C4-2B (cell line): Measurements from ENCODE around the gene RFC2.
"Not testable (repeated sequence)": the region's sequence is repeated elsewhere in the genome, so short reads cannot be mapped to it uniquely, and the experiment has no call there.

Experiments
- H3K27ac ChIP-seq: fragments of 450-650 bp; 2 replicates; pipeline ENCODE4 v1.5.1; 2017
- ZFX ChIP-seq: fragments of 450-650 bp; IDR thresholded peaks from 2 replicates; pipeline ENCODE4 v1.6.1; 2017
- TF ChIP-seq, protein P1 (sequence below): fragments of 450-650 bp; conservative IDR thresholded peaks from 2 replicates; pipeline ENCODE4 v1.5.1; 2017; ENCODE audit warnings: mild to moderate bottlenecking

The RFC2 gene

DNA sequence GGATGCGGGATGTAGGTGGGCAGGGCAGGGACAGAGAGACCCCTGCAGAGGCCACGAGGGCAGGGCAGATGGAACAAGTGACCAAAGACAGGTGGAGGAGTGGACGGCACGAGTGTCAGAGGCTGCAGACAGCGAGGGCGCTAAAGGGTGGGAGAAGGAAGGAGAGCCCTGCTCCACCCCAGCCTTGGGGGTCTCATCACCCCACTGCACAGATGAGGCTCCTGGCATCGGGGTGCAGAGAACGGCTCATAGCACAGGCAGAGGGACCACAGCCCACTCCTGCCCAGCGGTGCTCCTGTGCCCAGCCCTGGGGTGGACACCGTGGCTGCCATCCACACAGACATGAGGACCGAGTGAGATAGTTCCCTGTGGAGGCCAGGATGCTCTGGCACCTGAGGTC is 46.6 kb downstream of the RFC2 start:
- TF ChIP-seq ZFX = no peak
- TF ChIP-seq, protein P1, sequence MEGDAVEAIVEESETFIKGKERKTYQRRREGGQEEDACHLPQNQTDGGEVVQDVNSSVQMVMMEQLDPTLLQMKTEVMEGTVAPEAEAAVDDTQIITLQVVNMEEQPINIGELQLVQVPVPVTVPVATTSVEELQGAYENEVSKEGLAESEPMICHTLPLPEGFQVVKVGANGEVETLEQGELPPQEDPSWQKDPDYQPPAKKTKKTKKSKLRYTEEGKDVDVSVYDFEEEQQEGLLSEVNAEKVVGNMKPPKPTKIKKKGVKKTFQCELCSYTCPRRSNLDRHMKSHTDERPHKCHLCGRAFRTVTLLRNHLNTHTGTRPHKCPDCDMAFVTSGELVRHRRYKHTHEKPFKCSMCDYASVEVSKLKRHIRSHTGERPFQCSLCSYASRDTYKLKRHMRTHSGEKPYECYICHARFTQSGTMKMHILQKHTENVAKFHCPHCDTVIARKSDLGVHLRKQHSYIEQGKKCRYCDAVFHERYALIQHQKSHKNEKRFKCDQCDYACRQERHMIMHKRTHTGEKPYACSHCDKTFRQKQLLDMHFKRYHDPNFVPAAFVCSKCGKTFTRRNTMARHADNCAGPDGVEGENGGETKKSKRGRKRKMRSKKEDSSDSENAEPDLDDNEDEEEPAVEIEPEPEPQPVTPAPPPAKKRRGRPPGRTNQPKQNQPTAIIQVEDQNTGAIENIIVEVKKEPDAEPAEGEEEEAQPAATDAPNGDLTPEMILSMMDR = no peak
- no peak overlapping the region for H3K27ac ChIP-seq

DNA sequence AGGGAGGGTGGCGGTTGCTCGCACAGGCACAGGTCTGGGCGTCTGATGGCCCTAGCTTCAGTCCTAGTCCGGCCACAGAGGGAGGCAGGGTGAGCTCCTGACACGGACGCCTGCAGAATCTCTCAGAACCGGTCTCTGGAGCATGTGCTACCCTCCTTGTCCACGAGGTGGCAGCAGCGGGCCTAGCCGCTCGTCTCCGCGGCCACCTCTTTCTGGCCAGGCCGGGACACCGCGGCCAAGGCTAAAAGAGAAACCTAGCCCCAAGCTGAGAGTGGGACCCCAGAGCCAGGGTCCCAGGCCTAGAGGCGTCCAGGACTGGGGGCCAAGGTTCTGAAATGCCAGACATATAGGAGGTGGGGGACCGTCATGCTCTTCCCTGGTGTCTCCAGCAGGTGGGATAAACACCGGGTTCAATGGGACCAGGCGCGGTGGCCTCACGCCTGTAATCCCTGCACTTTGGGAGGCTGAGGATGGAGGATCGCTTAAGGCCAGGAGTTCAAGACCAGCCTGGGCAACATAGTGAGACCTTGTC is 47.5 kb downstream of the RFC2 start:
- no peak overlapping the region for H3K27ac ChIP-seq
- TF ChIP-seq ZFX = no peak
- TF ChIP-seq, protein P1 = peak; percentile 100

DNA sequence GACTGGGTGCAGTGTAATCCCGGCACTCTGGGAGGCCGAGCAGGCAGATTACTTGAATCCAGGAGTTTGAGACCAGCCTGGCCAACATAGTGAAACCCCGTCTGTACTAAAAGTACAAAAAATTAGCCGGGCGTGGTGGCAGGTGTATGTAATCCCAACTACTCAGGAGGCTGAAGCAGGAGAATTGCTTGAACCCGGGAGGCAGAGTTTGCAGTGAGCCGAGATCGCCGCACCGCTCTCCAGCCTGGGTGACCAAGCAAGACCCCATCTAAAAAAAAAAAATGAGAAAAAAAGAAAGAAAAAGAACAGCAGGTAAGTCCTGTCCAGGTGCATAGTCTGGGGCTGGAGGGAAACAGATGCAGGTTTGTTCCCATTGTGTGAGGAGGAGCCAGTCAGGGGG is 48.1 kb downstream of the RFC2 start:
- H3K27ac ChIP-seq = not testable (repeated sequence)

DNA sequence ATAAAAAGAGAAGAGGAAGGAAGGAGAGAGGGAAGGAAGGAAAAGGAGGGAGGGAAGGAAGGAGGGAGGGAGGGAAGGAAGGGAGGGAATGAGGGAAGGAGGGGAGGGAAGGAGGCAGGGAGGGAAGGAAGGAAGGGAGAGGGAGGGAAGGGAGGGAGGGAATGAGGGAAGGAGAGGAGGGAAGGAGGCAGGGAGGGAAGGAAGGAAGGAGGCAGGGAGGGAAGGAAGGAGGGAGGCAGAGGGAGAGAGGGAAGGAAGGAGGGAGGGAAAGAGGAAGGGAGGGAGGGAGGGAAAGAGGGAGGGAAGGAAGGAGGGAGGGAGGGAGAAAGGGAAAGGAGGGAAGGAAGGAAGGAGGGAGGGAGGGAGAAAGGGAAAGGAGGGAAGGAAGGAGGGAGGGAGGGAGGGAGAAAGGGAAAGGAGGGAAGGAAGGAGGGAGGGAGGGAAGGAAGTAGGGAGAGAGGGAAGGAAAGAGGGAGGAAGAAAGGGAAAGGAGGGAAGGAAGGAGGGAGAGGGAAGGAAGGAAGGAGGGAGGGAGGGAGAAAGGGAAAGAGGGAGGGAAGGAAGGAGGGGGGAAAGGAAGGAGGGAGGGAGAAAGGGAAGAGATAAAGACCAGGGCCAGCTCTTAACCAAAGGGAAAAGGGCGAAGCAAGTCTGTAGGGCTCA is 50.1 kb downstream of the RFC2 start:
- TF ChIP-seq, protein P1 = no peak
- TF ChIP-seq ZFX = no peak
- no peak overlapping the region for H3K27ac ChIP-seq

DNA sequence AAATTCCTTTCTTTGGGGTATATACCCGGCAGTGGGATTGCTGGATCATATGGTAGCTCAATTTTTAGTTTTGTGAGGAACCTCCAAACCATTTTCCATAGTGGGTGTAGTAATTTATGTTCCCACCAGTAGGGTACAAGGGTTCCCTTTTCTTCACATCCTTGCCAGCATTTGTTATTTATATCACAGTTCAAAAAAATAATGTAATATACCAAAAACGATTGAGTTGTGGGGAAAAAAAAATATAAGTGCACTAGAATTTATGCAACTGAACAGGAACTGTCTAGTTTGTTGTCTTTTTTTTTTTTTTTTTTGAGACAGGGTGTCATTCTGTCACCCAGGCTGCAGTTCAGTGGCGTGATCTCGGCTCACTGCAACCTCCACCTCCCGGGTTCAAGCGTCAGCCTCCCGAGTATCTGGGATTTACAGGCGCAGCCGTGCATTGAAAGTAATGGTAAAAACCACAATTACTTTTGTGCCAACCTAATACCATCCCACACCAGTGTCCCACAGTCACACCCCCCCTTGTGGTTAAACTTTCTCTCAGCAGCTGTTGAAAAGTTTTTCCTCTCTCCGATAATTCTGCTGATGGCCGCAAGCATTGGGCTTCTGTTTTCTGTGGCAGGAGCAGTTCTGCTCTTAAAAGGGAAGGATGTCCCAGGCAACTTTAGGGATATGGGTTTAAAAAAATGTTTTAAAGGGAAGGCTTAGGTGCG is 51.2 kb downstream of the RFC2 start:
- no peak overlapping the region for H3K27ac ChIP-seq
- TF ChIP-seq, protein P1 = peak; percentile 75
- no peak for TF ChIP-seq ZFX

DNA sequence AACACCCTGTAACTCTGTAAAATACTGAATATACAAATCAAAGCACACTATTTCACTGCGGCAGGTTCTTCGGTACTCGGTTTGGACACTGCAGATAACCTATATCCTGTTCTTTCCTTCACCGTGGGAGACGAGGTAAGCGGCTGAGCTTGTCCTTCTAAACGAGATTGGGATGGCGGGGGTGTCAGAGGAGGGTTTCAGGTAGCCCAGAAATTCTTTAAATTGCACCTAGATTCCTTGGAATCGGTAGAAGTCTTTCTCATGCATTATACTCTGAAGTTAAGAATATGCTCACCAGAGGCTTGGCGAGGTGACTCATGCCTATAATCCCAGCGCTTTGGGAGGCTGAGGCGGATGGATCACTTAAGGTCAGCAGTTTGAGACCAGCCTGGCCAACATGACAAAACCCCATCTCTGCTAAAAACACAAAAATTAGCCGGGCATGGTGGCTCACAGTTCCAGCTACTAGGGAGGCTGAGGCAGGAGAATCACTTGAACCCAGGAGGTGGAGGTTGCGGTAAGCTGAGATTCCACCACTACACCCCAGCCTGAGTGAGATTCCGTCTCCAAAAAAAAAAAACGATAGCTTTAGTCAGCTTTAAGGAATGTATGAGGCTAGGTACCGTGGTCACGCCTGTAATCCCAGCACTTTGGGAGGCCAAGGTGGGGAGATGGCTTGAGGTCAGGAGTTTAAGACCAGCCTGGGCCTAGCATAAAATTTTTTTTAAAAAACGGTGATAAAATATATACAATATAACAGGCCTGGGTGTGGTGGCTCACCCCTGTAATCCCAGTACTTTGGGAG is 54.4 kb downstream of the RFC2 start:
- H3K27ac ChIP-seq = peak overlapping the region; percentile 59
- TF ChIP-seq, protein P1 = no peak
- no peak for TF ChIP-seq ZFX

DNA sequence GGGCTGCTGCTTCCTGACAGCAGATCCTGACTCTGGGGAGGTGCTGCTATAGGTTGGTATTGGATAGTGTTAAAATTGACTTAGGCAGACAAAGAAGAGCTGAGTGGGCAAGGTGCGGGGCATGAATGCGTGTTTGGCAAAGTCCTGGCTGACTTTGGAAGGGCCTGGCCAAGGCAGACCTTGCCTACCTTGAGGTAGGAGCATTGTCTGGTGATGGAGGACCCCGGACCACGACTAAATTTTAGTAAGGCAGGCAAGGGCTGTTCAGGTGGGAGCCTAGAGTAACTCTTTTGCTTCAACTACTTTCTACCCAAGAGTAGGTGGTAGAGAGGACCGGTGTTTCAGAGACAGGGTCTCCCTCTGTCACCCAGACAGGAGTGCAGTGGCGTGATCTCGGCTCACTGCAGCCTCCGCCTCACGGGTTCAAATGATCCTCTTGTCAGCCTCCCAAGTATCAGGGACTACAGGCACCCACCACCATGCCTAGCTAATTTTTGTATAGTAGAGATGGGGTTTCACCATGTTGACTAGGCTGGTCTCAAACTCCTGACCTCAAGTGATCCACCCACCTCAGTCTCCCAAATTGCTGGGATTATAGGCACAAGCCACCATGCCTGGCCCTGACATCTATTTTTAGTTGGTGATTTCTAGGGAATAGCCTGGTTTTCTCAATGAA is 56.6 kb downstream of the RFC2 start:
- no peak overlapping the region for H3K27ac ChIP-seq
- no peak for TF ChIP-seq ZFX
- TF ChIP-seq, protein P1 = no peak

DNA sequence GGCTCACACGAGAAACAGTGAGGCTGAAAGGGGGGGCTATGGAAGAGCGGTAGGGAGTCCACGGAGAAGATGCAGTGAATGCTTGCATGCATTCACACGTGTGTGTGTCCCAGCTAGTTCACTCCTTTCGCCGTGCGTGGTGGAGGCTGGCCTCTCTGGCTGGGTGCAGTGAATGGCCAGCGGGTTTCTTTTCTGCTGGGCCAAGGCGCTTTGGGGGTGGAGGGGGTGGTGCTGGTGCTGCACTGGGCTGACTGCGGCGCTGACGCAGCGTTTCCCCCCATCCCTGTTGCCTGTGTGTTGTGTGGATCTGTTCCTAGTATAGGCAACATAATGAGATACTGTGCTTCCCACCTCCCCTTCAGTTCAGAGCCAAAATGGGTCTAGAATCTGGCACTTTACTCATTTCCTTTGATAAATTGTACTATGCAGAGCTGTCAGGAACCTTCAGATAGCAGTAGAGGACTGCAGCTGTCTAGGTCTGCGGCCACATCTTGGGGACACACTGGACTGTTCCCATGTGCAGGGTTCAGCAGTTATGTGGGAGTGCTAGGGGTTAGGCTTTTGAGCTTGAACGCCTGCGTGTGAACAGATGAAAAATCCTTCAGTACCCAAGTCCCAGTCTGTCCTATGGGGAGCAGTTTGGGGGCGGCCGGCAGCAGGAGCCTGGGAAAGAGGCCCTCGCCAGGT is 58.1 kb downstream of the RFC2 start:
- not testable (repeated sequence) for H3K27ac ChIP-seq

DNA sequence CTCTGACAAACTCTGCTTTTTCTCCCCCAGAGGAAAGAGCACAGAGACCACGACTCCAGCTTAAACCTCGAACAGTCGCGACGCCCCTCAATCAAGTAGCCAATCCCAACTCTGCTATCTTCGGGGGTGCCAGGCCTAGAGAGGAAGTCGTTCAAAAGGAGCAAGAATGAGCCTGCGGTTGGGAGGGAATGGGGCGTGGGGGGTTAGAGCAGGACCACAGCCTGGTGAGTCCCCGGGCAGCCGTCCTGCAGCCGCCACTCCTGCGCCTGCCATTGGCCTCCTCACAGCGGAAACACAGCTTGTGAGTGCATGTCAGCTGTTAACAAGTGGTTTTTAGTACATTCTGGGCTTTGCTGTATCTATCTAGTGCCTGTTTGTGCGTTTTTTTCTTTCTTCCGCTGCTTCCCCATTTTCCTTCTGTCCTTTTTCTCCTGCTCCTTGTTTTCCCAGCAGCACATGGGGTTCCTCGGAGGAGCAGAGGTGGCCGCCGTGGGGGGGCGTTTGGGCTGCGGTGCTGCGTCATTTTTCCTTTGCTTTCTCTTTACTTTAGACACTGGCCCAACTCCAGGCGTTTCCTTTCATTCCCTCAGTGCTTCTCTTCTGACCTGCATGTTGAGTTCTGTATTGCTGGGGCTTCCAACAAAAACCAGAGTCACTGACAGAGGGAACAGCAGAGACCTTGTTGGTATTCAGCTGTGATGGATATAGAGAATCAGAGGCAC is 58.9 kb downstream of the RFC2 start:
- not testable (repeated sequence) for H3K27ac ChIP-seq
